ENCODE data around the gene LIMS2.
A peak's percentile ranks its signal among the peaks of the same experiment; 100 is the strongest.

Gene LIMS2

GRCh38 chr2:127673291-127674069 is 1.9 kb downstream of the LIMS2 start:
- no peak for DNase-seq

DNA sequence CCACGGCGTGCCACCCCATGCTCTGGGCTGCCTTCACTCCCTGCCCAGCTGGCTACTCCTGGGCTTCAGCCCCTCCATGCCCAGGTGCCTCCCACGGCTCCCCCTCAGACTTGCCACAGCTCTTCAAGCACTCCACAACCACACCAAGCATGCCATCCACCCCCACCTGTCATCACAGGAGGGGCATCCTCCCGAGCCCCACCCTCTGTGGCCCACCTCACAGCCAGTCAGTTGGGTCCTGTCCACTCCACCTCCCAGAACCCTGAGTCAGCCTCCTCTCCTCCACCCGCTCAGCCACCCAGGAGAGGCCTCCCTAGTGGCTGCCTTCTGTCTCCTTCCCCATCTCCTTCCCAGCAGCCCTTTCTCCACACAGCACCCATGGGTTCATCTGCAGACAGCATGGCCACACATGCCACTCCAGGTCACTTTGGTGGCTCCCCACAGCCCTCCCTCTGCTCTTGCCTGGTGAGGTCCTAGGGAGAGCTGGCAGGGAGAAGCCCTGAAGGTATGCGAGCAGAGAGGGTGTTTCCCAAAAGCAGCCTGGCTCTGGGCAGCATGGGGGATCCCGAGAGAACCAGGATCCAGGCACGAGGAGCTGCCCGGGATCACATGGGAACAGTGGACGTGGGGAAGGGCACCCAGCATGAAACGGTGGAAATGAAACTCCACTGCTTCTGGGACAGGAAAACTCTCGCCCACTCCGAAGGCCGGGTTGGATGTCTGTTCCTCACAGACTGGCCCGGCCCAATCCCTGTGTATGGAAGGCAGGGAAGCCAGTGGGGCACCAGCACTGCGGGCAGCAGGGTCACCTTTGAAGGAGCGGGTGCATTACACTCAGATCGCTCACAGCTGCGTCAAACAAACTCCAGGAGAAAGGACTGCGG is 2.7 kb downstream of the LIMS2 start:
- DNase-seq, result no peak

GRCh38 chr2:127671557-127672302 is 3.6 kb downstream of the LIMS2 start:
- no peak for DNase-seq

DNA sequence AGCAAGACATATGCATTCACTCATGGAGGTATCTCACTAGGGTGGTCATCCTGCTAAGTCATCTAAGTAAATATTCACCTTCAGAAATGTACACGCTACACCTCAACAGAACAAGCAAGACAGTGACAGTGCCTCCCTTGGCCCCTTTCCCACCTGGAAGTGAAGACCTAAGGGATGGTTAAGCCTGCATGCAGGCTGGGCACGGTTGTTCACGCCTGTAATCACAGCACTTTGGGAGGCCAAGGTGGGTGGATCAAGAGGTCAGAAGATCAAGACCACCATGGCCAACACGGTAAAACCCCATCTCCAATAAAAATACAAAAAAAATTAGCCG is 4.4 kb downstream of the LIMS2 start:
- no peak for DNase-seq

DNA sequence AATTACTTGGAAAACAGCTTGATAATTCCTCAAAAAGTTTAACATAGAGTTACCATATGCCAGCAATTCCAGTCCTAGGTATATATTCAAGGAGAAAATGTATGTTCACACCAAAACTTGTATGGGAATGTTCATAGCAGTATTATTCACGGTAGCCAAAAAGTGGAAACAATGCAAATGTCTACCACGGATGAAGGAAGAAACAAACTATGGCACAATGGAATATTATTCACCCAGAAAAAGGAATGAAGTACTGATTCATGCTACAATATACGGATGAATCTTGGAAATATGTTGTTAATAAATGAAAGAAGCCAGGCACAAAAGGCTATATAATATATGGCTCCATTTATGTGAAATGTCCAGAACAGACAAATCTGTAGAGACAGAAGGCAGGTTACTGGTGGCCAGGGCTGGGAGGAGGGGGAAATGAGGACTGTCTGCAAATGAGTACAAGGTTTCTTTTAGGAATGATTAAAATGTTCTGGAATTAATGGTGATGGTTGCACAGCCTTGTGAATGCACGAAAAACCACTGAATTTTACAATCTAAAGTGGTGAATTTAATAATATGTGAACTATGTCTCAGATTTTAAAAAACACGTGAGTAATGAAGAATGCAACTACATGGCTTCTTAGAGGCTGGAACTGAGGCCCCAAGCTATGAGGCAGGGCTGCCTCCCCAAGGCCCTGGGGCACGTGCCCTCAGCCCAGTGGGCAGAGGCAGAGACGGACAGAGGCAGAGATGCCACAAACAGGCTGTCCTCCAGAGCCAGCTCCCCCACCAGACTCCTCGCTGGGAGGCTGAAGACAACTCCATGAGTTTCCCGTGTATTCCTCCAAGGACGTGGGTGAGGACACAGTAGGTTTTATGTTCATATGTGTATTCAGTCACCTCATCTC is 5.0 kb downstream of the LIMS2 start:
- DNase-seq, result no peak

DNA sequence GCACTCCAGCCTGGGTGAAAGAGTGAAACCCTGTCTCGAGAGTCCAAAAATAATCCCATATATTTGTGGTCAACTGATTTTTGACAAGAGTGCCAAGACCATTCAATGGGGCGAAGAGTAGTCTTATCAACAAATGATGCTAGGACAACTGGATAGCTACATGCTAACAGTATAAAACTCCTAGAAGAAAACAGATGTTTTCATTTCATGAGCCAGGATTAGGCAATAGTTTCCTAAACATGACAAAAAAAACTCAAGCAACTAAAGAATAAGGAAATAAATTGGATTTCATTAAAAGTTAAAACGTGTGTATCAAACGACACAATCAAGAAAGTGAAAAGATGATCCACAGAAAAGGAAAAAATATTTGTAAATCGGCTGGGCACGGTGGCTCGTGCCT is 6.3 kb downstream of the LIMS2 start:
- DNase-seq, result no peak

GRCh38 chr2:127665267-127665893 is 9.9 kb downstream of the LIMS2 start:
- no peak for DNase-seq

DNA sequence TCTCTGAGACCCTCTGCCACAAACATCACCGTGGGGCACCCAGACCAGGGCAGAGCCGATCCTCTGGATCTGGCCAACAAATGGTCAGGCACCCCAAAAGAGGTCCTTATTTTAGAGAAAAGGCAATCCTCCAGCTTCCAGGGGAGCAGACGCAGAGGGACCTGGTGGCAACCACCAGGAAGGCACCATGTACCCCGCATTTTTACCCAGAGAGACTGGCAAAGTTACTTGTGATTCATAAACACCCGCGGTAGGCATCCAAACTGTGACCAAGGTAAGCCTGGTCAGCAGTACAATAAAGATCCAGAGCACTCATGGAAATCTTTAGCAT is 10.5 kb downstream of the LIMS2 start:
- DNase-seq, result peak; percentile 41

- peak; percentile 42 for DNase-seq
These were observed 11.1 kb downstream of the LIMS2 start for GRCh38 chr2:127664065-127664894.

DNA sequence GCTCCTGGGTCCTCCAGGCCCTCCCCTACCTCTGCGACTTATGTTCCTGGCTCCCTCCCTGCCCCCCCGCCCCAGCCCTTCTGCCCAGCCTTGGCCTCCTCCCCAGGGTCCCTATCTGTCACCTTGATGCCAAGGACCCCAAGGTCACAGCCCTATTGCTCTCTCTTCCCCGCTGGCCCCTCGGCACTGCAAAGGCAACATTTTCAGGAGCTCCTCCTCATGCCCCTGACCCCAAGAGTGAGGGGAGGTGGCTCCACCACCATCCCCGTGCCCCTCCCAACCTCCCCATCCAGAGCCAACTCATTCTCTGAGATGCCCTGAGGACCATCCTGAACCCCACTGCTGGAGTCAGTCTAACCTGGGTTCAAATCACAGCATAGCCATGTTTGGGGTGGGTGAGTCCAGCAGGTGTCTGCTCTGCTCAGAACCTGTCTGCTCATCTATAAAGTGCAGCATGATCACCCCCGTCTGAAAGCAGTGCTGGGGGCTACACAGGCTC is 11.7 kb downstream of the LIMS2 start:
- DNase-seq, result peak; percentile 32

GRCh38 chr2:127662937-127663565 is 12.3 kb downstream of the LIMS2 start:
- peak; percentile 18 for DNase-seq

DNA sequence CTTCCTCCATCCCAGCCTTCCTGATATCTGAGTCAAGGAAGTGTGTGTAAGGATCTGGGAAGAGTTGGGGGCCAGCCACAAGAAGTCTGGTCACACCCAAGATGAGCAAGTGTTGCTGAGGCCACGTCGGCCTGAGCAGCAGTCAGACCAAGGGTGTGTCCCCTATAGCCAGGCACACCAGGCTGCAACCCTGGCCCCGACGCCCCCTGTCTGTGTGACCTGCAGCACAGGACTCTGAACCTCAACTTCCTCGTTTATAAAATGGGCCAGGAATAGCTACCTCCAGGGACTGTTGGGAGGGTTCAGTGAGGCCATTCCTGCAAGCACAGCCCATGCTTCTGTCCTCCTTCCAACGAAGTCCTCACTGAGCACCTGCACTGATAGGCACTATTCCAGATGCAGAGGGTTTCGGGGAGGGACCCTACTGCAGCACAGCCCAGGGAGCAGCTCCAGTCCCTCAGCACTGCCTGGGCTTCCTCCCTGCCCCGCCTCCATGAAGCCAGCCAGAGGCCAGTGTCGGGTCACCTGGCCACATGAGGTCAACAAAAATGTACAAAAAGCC is 13.3 kb downstream of the LIMS2 start:
- peak; percentile 31 for DNase-seq

- no peak for DNase-seq
These were observed 14.2 kb downstream of the LIMS2 start for GRCh38 chr2:127661072-127661649.

DNA sequence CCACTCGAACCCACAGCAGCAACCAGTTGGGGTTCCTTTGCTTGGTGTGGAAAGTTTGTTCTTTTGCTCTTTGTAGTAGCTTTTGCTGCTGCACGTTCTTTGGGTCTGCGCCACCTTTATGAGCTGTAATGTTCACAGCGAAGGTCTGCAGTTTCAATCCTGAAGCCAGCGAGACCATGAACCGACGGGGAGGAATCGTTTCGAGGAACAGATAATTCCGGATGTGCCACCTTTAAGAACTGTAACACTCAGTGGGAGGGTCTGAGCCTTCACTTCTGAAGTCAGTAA is 15.1 kb downstream of the LIMS2 start:
- DNase-seq, result no peak

DNA sequence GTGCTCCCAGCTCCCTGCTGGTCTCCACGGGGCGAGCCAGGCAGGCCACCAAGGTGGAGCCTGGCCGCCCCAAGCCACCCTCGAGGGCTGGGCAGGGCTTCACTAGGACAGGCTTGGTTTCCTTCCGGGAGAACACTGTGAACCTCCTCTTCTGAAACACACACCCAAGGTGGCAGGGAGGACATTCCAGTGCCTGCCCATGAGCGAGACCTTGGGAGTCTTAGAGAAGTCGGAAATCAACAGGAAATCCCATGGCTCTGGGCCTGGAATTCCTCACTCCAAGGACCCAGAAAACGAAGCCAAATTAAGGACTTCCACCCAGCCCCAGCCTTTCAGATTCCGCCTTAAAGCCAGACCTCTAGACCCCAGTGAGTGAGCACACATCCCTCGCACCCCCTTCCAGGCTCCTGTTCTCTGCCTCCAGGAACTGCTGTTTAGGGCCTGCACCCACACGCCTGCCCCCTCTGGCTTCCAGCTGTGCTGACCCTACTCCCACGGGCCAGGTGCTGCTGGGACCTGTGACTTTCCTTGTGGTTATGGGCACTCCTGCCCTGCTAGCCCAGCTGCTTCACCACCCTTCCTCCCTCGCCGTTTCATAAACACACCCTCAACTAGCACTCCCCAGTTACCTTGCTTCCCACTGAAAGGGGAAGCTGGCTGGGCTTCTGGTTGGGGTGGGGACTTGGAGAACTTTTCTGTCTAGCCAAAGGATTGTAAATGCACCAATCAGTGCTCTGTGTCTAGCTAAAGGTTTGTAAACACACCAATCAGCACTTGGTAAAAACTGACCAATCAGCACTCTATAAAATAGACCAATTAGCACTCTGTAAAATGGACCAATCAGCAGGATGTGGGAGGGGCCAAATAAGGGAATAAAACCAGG is 15.7 kb downstream of the LIMS2 start:
- no peak for DNase-seq

GRCh38 chr2:127658641-127659407 is 16.5 kb downstream of the LIMS2 start:
- no peak for DNase-seq

DNA sequence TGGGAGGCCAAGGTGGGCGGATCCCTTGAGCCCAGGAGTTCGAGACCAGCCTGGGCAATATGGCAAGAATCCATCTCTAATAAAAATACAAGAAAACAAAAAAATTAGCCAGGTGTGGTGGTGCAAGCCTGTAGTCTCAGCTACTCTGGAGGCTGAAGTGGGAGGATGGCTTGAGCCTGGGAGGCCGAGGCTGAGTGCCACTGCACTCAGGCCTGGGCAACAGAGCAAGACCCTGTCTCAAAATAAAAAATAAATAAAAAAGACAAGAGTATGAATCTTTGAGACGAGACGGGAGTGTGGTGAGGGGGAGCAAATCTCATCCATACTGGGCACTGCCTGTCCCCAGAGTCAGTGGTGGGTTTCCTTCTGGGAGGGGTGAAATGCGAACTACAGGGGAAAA is 17.2 kb downstream of the LIMS2 start:
- DNase-seq, result no peak

DNA sequence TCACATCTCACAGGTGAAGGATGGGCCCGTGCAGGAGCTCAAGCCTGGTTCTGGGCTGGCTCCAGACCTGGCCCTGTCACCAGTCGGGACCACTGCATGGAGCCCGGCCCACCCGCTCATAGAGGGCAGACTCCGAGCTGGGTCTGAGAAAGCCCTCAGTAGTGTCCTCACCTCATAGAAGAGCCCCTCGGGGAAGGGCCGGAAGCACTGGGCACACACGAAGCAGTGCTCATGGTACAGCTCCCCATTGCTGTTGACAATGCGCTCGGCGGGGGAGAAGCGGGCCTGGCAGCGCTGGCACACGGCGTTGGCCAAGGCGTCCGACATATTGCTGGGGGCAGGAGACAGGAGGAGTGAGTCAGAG is 18.1 kb downstream of the LIMS2 start:
- no peak for DNase-seq
